Retinal pigment epithelial cell (primary cell): Measurements from ENCODE around the gene EFCAB8.

ENCODE experiments used
- DNase-seq: peaks from one replicate; pipeline ENCODE4 v3.0.0-alpha.2; 2010; ENCODE audit warnings: low read depth
- H3K4me3 ChIP-seq: 2 replicates; pipeline ENCODE4 v1.5.1; 2011; ENCODE audit warnings: mild to moderate bottlenecking, low read length, control low read depth, moderate library complexity
- CTCF ChIP-seq: conservative IDR thresholded peaks from 2 replicates; pipeline ENCODE4 v1.5.1; 2011; ENCODE audit warnings: low read depth, low read length, control low read depth, inconsistent platforms

The EFCAB8 gene

GRCh38 chr20:32858701-32859372 lies at the start of gene EFCAB8:
EFCAB8 (plus strand) TSS chr20:32858923; CDS start chr20:32863793, 4,870 bp downstream.
- TF ChIP-seq CTCF, result no peak
- no peak within 1 kb of the TSS for H3K4me3 ChIP-seq
- DNase-seq, result no peak

- TF ChIP-seq CTCF, result no peak
- no peak for DNase-seq
- H3K4me3 ChIP-seq, result no peak overlapping the region
Observed at GRCh38 chr20:32809907-32810306, 48.8 kb upstream of the EFCAB8 start.

GRCh38 chr20:32810941-32811340 lies 47.8 kb upstream of the EFCAB8 start:
- no peak for DNase-seq
- no peak for TF ChIP-seq CTCF
- H3K4me3 ChIP-seq, result no peak overlapping the region

- no peak for TF ChIP-seq CTCF
- H3K4me3 ChIP-seq, result no peak overlapping the region
- no peak for DNase-seq
Observed at GRCh38 chr20:32811886-32812285, 46.8 kb upstream of the EFCAB8 start.

GRCh38 chr20:32819992-32820697 lies 38.6 kb upstream of the EFCAB8 start:
- peak overlapping the region; percentile 78 for H3K4me3 ChIP-seq
- DNase-seq, result no peak
- peak; percentile 12 for TF ChIP-seq CTCF

GRCh38 chr20:32820698-32821377 lies 37.9 kb upstream of the EFCAB8 start:
- no peak for DNase-seq
- TF ChIP-seq CTCF, result no peak
- peak overlapping the region; percentile 78 for H3K4me3 ChIP-seq
